HepG2 (cell line): Measurements from ENCODE around the gene PIGZ.

Experiments used
- HNF4G ChIP-seq, 2 experiments: sonication (generic) in 1 of 2; formaldehyde crosslinking in 1 of 2; IDR thresholded peaks; 2 replicates each; pipeline versions ENCODE4 v1.4.0 to v1.6.1; 2011 to 2020; ENCODE audit warnings: borderline replicate concordance in 2 of 2, low read depth in 2 of 2, mild to moderate bottlenecking in 2 of 2, low read length in 1 of 2, missing genetic modification reagents in 1 of 2, moderate library complexity in 1 of 2
- MAX ChIP-seq: IDR thresholded peaks from 2 replicates; pipeline ENCODE4 v1.6.1; 2012; ENCODE audit warnings: inconsistent platforms
- PAX8 ChIP-seq: sonication (generic); formaldehyde crosslinking; IDR thresholded peaks from 2 replicates; pipeline ENCODE4 v1.8.0; 2022; ENCODE audit warnings: mild to moderate bottlenecking, missing genetic modification reagents, borderline replicate concordance
- ZNF260 ChIP-seq: sonication (generic); formaldehyde crosslinking; IDR thresholded peaks from 2 replicates; pipeline ENCODE4 v1.4.0; 2020; ENCODE audit warnings: missing genetic modification reagents, low read depth, mild to moderate bottlenecking, borderline replicate concordance
- ZSCAN9 ChIP-seq: IDR thresholded peaks from 2 replicates; pipeline ENCODE4 v1.6.1; 2016; ENCODE audit warnings: borderline replicate concordance
- TF ChIP-seq, protein P1 (sequence below): sonication (generic); formaldehyde crosslinking; IDR thresholded peaks from 2 replicates; pipeline ENCODE4 v1.5.0; 2020; ENCODE audit warnings: mild to moderate bottlenecking, missing genetic modification reagents, moderate library complexity

- TF ChIP-seq MAX, result no peak
- TF ChIP-seq ZNF260, result no peak
- no peak for TF ChIP-seq PAX8 (CRISPR knock-in tag)
- TF ChIP-seq, protein P1, sequence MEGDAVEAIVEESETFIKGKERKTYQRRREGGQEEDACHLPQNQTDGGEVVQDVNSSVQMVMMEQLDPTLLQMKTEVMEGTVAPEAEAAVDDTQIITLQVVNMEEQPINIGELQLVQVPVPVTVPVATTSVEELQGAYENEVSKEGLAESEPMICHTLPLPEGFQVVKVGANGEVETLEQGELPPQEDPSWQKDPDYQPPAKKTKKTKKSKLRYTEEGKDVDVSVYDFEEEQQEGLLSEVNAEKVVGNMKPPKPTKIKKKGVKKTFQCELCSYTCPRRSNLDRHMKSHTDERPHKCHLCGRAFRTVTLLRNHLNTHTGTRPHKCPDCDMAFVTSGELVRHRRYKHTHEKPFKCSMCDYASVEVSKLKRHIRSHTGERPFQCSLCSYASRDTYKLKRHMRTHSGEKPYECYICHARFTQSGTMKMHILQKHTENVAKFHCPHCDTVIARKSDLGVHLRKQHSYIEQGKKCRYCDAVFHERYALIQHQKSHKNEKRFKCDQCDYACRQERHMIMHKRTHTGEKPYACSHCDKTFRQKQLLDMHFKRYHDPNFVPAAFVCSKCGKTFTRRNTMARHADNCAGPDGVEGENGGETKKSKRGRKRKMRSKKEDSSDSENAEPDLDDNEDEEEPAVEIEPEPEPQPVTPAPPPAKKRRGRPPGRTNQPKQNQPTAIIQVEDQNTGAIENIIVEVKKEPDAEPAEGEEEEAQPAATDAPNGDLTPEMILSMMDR, result no peak
- TF ChIP-seq ZSCAN9 (CRISPR knock-in tag), result no peak
- no peak for TF ChIP-seq HNF4G (IDR thresholded peaks at IDR 0.05; ENCODE audit: borderline replicate concordance, low read depth, low read length)
- TF ChIP-seq HNF4G (CRISPR knock-in tag; IDR thresholded peaks at IDR 0.05; ENCODE audit: borderline replicate concordance, low read depth), result no peak
These were observed 20.7 kb downstream of the PIGZ start for GRCh38 chr3:196947860-196948441.
